HAP-1 (cell line): ENCODE measurements around the gene DUSP7.
"Not testable (repeated sequence)": the region's sequence is repeated elsewhere in the genome, so short reads cannot be mapped to it uniquely, and the experiment has no call there.

ENCODE experiments used
- DNase-seq, 2 experiments: peaks; one replicate each; pipeline ENCODE4 v3.0.0-alpha.2; 2016 to 2020; ENCODE audit warnings: low spot score in 2 of 2
- H3K27me3 ChIP-seq: fragments of 250-450 bp; sonication (Bioruptor Pico); 2 replicates; pipeline ENCODE4 v1.5.1; 2020; ENCODE audit warnings: low read depth, mild to moderate bottlenecking, moderate library complexity
- H3K36me3 ChIP-seq: fragments of 250-450 bp; sonication (Bioruptor Pico); replicated peaks from 2 replicates; pipeline ENCODE4 v1.5.1; 2020; ENCODE audit warnings: mild to moderate bottlenecking
- H3K4me1 ChIP-seq: fragments of 250-450 bp; sonication (Bioruptor Pico); 2 replicates; pipeline ENCODE4 v1.5.1; 2020; ENCODE audit warnings: mild to moderate bottlenecking
- H3K4me3 ChIP-seq: fragments of 250-450 bp; sonication (Bioruptor Pico); 2 replicates; pipeline ENCODE4 v1.5.1; 2020; ENCODE audit warnings: mild to moderate bottlenecking, moderate library complexity
- H3K9me3 ChIP-seq: fragments of 250-450 bp; sonication (Bioruptor Pico); 2 replicates; pipeline ENCODE4 v1.5.1; 2020; ENCODE audit warnings: mild to moderate bottlenecking, moderate library complexity
- in situ Hi-C: fragments of 300-500 bp; cut with MboI; formaldehyde crosslinking; loops from 3 replicates; pipeline ENCODE4 v1.14.3; 2020; ENCODE audit warnings: low sequenced_read_pairs, inconsistent platforms, mixed read lengths

The DUSP7 gene

GRCh38 chr3:52039846-52040245 lies 16.5 kb downstream of the DUSP7 start:
- Histone ChIP-seq H3K27me3 (no peaks in the 10 kb centered on the region), H3K4me1 (peaks cover 8% of the 10 kb centered on the region), H3K4me3 (no peak overlapping the region), H3K36me3 (no peaks in the 10 kb centered on the region), H3K9me3 (no peaks in the 10 kb centered on the region)
- DNase-seq, result peak; percentile 57 to 81
- in situ Hi-C loops, result no loop called here

- no peaks in the 10 kb centered on the region for H3K36me3 ChIP-seq
- H3K4me1 ChIP-seq, result peaks cover 8% of the 10 kb centered on the region
- no peak overlapping the region for H3K4me3 ChIP-seq
- H3K27me3 ChIP-seq, result no peaks in the 10 kb centered on the region
- H3K9me3 ChIP-seq, result no peaks in the 10 kb centered on the region
- no peak for DNase-seq
- in situ Hi-C loops, result no loop called here
Observed at GRCh38 chr3:52039426-52039825, 16.9 kb downstream of the DUSP7 start.

GRCh38 chr3:52038227-52038626 lies 18.1 kb downstream of the DUSP7 start:
- H3K36me3 ChIP-seq, result no peaks in the 10 kb centered on the region
- H3K27me3 ChIP-seq, result no peaks in the 10 kb centered on the region
- no peak overlapping the region for H3K4me3 ChIP-seq
- no peak for DNase-seq
- peaks cover 8% of the 10 kb centered on the region for H3K4me1 ChIP-seq
- in situ Hi-C loops, result no loop called here
- H3K9me3 ChIP-seq, result no peaks in the 10 kb centered on the region

GRCh38 chr3:52037291-52037690 lies 19.1 kb downstream of the DUSP7 start:
- no peak for DNase-seq
- Histone ChIP-seq H3K27me3 (no peaks in the 10 kb centered on the region), H3K9me3 (no peaks in the 10 kb centered on the region), H3K36me3 (no peaks in the 10 kb centered on the region), H3K4me1 (peaks cover 8% of the 10 kb centered on the region), H3K4me3 (no peak overlapping the region)
- in situ Hi-C loops, result no loop called here

- H3K4me1 ChIP-seq, result peaks cover 8% of the 10 kb centered on the region
- no peaks in the 10 kb centered on the region for H3K9me3 ChIP-seq
- in situ Hi-C loops, result no loop called here
Observed at GRCh38 chr3:52036829-52037228, 19.5 kb downstream of the DUSP7 start.

GRCh38 chr3:52036222-52036694 lies 20.1 kb downstream of the DUSP7 start:
- no peak for DNase-seq
- Histone ChIP-seq H3K9me3 (no peaks in the 10 kb centered on the region), H3K27me3 (no peaks in the 10 kb centered on the region), H3K4me1 (peaks cover 8% of the 10 kb centered on the region), H3K36me3 (no peaks in the 10 kb centered on the region), H3K4me3 (no peak overlapping the region)
- in situ Hi-C loops, result no loop called here

More at GRCh38 chr3:52036829-52037228, 19.5 kb downstream of the DUSP7 start:
- no peak overlapping the region for H3K4me3 ChIP-seq
- DNase-seq, result no peak
- H3K27me3 ChIP-seq, result no peaks in the 10 kb centered on the region
- no peaks in the 10 kb centered on the region for H3K36me3 ChIP-seq

- DNase-seq, result no peak
- in situ Hi-C loops, result no loop called here
- Histone ChIP-seq H3K27me3 (no peaks in the 10 kb centered on the region), H3K4me1 (peaks cover 3% of the 10 kb centered on the region; the same call in 1 of the 2 replicates), H3K9me3 (no peaks in the 10 kb centered on the region), H3K36me3 (no peaks in the 10 kb centered on the region), H3K4me3 (no peak overlapping the region)
Observed at GRCh38 chr3:52034651-52035050, 21.7 kb downstream of the DUSP7 start.

- DNase-seq, result no peak
- in situ Hi-C loops, result no loop called here
- H3K27me3 ChIP-seq, result no peaks in the 10 kb centered on the region
- no peak overlapping the region for H3K4me3 ChIP-seq
- no peaks in the 10 kb centered on the region for H3K9me3 ChIP-seq
- no peaks in the 10 kb centered on the region for H3K36me3 ChIP-seq
- H3K4me1 ChIP-seq, result no peaks in the 10 kb centered on the region
Observed at GRCh38 chr3:52034212-52034611, 22.2 kb downstream of the DUSP7 start.

- in situ Hi-C loops, H3K27me3 ChIP-seq, H3K36me3 ChIP-seq, H3K4me3 ChIP-seq, DNase-seq, H3K4me1 ChIP-seq, H3K9me3 ChIP-seq: not testable (repeated sequence)
Observed at GRCh38 chr3:52033748-52034147, 22.6 kb downstream of the DUSP7 start.

GRCh38 chr3:52032702-52033408 lies 23.5 kb downstream of the DUSP7 start:
- in situ Hi-C loops, result no loop called here

GRCh38 chr3:52031896-52032295 lies 24.5 kb downstream of the DUSP7 start:
- in situ Hi-C loops, result no loop called here
- Histone ChIP-seq H3K4me3 (no peak overlapping the region), H3K27me3 (no peaks in the 10 kb centered on the region), H3K4me1 (no peaks in the 10 kb centered on the region), H3K36me3 (no peaks in the 10 kb centered on the region), H3K9me3 (no peaks in the 10 kb centered on the region)
- DNase-seq, result no peak

More at GRCh38 chr3:52032702-52033408, 23.5 kb downstream of the DUSP7 start:
- H3K27me3 ChIP-seq, result no peaks in the 10 kb centered on the region
- no peaks in the 10 kb centered on the region for H3K4me1 ChIP-seq
- H3K9me3 ChIP-seq, result no peaks in the 10 kb centered on the region
- no peak overlapping the region for H3K4me3 ChIP-seq
- no peaks in the 10 kb centered on the region for H3K36me3 ChIP-seq
- DNase-seq, result no peak

GRCh38 chr3:52030714-52031310 lies 25.6 kb downstream of the DUSP7 start:
- DNase-seq, result no peak
- no peaks in the 10 kb centered on the region for H3K9me3 ChIP-seq
- H3K4me3 ChIP-seq, result no peak overlapping the region
- no peaks in the 10 kb centered on the region for H3K4me1 ChIP-seq
- no peaks in the 10 kb centered on the region for H3K36me3 ChIP-seq
- H3K27me3 ChIP-seq, result no peaks in the 10 kb centered on the region
- in situ Hi-C loops, result no loop called here

- Histone ChIP-seq H3K36me3 (no peaks in the 10 kb centered on the region), H3K27me3 (no peaks in the 10 kb centered on the region), H3K4me1 (no peaks in the 10 kb centered on the region), H3K9me3 (no peaks in the 10 kb centered on the region), H3K4me3 (no peak overlapping the region)
- in situ Hi-C loops, result no loop called here
- DNase-seq, result no peak
Observed at GRCh38 chr3:52029535-52029934, 26.8 kb downstream of the DUSP7 start.

- Histone ChIP-seq H3K9me3 (no peaks in the 10 kb centered on the region), H3K36me3 (no peaks in the 10 kb centered on the region), H3K4me1 (no peaks in the 10 kb centered on the region), H3K4me3 (no peak overlapping the region), H3K27me3 (no peaks in the 10 kb centered on the region)
- in situ Hi-C loops, result no loop called here
- DNase-seq, result no peak
Observed at GRCh38 chr3:52029053-52029452, 27.3 kb downstream of the DUSP7 start.
